Activated CD8-positive, alpha-beta memory T cell treated with anti-CD3 and anti-CD28 coated beads, Interleukin-2, amount 50 U/mL, for 4 hours (primary cell): ENCODE results near the gene RNPS1.

Source experiments
- DNase-seq: peaks from one replicate; pipeline ENCODE4 v3.0.0-alpha.2; 2020

RNPS1 gene, protein sequence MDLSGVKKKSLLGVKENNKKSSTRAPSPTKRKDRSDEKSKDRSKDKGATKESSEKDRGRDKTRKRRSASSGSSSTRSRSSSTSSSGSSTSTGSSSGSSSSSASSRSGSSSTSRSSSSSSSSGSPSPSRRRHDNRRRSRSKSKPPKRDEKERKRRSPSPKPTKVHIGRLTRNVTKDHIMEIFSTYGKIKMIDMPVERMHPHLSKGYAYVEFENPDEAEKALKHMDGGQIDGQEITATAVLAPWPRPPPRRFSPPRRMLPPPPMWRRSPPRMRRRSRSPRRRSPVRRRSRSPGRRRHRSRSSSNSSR

DNA sequence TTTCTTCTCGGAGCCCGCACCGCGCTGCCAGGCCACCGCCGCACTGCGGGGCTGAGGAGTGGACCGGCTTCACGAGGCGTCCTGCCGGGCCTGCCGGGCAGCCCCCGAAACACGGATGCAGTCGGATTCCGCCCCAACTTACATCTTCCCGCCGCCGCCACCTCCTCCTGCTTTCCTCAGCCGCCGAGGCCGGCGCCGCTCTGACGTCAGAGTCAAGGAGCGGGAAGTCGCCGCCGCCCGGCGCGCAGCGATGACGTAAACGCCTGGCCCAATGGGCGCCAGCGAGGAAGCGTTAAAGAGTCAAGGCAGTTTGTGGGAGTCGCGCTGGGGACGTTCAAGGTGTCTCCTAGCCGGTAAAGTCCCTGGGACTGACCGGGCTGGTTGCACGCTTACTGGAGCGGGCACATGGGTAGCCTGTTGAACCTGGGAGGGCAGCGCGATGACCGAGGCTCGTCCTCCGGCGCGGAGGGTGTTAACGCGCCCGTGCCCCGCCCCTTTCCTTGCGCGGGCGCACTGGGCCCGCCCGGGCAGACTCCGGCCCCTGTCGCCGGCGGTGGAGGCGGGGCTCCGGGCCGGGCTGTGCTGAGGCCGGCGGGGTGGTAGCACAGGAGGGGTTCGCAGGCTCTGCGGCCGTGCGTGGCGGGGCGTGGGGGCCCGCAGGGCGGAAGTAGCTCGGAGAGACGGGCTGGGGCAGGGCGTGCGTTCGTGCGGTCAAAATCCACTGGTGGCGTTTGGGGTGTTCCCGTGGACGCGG is at the start of gene RNPS1:
Gene RNPS1, minus strand, starts transcription at position 214 of the 754 bp plus-strand sequence. CDS start 3,483 bp downstream, outside the sequence.
- peak; percentile 98 for DNase-seq

- no peak for DNase-seq
Measured at GRCh38 chr16:2317231-2318020, 49.5 kb upstream of the RNPS1 start.

GRCh38 chr16:2308089-2308962 is 40.4 kb upstream of the RNPS1 start:
- no peak for DNase-seq

- no peak for DNase-seq
Measured at GRCh38 chr16:2299915-2300192, 31.9 kb upstream of the RNPS1 start.

DNA sequence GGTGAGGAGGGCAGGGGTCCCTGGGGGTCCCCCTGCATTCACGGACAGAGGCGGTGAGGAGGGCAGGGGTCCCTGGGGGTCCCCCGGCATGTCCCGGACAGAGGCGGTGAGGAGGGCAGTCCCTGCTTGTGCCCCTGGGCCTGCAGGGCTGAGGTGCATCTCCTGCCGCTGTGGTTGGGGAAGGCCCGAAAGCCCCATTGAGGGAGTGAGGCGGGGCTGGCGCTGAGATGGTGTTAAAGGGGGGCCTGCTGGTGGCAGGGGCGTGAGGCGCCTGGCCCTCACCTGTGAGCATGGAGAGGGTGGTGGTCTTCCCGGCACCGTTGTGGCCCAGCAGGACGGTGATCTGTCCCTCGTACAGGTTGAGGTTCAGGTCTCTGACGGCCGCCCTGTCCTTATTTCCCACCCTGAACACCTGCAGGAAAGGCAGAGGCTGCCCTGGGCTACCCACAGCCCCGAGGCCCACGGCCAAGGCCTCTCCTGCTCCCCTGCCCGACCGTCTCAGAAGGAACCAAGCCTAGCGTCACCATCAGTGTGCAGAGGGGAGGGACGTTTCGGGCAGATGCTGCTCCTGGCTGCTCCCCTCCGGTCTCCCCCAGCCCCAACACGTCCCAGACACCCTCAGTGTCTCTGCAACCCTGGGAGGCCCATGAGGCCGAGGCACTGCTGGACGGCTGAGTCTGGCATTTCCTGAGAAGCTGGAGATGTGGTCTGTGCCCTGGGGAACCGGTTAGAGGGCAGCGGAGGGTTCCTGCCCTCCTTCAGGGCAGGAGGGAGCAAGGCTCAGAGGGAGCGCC is 31.4 kb upstream of the RNPS1 start:
- DNase-seq = no peak

DNA sequence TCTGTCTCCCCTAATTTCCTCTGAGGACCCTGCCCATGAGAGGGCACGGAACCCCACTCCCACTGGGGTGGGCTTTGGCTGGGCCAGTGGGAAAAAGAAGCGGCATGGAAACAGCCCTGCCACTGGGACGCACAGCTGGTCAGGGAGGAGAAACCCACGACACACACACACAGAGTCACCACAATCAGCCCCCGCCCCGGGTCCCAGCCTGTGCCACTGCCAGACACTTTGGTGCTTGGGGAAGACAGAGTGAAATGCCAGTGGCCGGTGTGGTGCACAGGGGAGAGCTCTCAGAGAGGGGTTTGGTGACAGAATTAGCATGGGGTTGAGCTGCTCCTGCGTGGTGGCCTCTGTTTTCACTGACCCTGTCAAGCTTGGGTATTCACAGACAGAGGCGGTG is 30.7 kb upstream of the RNPS1 start:
- DNase-seq = no peak

- DNase-seq = no peak
Measured at GRCh38 chr16:2297506-2297860, 29.6 kb upstream of the RNPS1 start.

DNA sequence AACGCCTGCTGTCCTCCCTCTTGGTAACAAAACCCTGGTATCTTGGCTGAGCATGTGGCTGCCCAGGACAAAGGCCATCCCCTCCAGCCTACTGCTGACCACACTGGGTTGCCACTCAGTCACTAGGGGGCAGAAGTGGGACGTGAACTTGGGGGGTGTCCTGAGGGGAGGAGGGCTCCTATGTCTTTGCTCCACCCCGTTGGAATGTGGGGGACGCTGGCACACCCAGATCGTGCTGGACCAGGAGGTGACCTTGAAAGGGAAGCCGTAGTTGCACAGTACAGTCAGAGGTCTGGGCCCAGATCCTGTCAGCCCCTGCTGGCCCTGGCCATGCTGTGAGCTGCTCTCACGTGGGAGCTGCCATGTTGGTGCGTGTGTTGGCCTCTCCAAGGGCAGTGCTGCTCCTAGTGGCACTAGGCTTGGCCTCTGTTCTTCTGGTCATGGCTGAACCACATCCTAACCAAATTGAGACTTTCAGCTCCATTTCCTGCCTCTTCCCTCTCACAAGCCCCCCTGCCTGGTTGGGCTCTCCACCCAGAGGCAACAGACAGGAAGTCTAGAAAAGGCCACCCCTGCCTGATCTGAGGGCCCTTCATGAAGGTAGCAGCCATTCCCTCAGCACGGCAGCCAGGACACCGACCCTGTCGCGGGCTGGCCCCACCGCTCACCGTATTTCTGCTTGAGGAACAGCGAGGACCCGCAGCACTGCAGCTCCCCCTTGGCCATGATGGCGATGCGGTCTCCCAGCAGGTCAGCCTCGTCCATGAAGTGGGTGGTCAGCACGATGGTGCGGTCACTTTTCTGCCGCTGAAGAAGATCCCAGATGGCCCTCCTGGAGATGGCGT is 29.0 kb upstream of the RNPS1 start:
- DNase-seq = no peak

DNA sequence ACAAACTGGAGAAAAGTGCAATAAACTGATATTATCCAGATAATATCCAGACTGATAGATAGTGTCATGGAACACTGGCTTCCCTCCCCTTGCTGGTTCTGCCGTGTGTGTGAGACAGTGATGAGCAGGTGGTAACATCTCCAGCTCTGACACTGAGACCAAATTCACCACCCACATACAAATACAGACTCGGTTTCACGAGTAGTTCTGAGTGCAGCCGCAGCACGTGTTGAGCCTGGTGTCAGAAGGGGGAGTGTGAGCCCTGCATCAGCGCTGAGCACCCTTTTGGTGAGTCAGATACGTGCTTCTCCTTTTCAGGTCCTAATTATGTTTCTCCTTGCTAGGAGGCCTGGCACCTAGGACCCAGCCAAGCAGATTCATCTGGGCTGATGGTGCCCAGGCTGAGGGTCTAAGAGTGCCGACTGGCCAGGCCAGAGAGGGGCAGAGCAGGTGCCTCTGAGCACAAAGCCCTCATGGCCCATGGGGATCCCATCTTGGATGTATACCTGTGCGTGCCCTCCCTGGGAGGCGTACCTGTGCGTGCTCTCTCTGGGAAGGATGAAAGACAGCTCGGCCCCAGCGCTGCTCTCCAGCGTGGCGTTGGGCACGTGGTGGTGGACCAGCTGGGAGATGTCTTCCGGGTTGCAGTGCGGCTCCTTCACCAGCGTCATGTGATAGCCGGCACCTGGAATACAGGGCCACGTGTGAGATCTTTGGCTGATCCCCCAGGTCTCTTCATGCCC is 27.3 kb upstream of the RNPS1 start:
- DNase-seq = no peak

DNA sequence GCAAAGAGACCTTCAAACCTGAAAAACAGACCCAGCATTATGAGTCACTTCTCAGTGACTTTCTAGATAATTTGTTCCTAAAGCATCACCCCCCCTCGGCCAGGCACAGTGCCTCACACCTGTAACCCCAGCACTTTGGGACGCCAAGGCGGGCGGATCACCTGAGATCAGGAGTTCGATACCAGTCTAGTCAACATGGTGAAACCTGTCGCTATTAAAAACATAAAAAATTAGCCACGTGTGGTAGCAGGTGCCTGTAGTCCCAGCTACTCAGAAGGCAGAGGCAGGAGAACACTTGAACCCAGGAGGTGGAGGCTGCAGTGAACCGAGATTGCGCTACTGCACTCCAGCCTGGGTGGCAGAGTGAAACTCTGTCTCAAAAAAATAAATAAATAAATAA is 24.3 kb upstream of the RNPS1 start:
- no peak for DNase-seq

DNA sequence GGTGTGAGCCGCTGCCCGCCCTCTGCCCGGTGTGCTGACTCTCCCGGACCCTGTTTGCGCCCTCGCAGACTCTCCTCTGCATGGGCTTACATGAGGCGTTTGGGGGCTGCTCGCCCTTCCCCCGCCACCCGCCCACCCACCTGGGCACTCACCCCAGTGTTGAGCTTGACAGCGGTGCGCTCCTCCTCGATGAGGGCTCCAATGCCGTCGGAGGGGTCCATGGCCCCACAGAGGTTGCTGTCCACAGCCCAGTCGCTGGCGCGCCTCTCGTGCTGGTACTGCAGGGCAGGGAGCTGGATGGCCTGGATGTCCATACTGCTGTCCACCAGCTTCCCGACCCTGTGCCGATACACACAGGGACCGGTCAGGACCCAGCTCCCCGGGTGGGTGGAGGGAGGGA is 21.4 kb upstream of the RNPS1 start:
- DNase-seq = no peak

DNA sequence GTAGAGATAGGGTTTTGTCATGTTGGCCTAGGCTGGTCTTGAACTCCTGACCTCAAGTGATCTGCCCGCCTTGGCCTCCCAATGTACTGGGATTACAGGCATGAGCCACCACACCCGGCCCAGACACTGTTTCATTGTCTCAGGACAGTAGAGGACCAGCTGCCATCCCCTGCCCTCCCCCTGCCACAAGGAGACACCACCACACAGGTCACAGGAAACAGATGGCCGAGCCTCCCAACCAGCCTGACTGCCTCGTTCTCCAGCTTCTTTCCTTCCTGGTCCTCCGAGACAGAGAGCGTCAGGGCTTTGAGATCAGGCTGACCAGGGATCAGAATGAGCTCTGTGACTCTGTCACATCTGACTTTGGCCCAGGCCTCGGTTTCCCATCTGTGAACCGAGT is 20.8 kb upstream of the RNPS1 start:
- no peak for DNase-seq

DNA sequence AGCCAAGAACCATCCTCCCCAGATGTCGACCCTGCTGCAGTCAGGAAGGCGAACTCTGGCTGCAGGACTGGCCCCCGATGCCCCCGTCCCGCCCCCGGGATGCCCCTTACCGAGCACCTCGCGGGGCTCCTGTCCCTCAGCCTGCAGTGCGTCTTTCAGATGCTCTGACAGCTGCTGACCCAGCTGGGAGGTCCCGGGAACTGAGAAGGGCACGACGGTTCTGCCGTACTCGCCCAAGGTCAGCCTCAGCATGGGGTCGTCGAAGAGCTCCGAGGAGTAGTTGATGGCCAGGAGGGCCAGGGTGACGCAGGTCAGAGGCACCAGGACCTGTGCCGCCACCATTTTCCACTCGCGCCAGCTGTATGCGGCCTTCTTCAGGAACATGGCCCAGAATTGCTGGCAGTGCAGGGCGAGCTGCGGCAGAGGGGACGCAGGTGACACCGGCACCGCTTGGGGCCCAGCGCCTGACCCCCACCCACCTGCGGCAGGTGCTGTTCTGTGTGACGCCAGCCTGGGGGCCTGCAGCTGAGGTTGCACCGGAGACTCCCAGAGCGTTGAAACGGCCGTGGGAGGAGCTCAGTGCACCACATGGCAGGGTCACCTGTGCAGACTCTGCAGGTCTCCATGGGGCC is 20.1 kb upstream of the RNPS1 start:
- no peak for DNase-seq

DNA sequence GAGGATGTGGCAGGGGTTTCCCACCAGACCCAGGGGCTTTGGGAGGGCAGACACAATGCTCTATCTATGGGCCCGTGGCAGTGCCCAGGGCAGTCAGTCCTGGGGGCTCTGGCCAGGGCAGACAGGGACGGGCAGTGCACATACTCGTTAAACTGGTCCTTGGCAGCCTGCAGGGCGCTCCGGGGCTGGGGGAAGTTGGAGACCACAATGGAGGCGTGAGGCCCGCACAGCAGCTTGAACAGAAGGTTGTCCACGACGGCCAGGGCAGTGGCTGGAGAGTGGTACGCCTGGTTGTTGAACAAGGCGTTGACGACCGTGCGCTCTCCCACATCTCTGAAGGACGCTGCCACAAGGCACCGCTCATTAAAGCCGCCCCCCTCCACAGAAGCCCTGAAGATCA is 18.6 kb upstream of the RNPS1 start:
- DNase-seq = no peak

DNA sequence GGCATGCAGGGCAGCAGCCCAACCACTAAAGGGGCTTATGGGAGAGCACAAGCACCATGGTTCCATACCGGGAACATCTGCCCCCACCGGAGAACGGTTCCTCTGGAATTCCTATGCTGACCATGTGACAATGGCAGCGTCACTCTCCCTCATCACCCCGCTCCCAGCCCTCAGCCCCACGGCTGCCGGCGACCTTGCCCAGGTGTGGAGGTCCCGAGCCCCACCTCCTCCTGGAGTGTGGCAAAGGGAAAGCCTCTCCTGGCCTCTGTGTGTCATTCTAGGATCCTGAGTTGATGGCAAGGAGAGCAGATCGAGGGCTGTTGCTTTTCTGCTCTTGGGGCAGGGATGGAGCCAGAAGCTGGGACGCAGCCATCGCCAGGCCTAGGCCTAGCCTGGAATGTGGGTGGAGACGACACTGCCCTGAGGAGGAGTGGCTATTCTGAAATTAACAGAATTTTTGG is 17.8 kb upstream of the RNPS1 start:
- no peak for DNase-seq

GRCh38 chr16:2284797-2285576 is 17.1 kb upstream of the RNPS1 start:
- no peak for DNase-seq

DNA sequence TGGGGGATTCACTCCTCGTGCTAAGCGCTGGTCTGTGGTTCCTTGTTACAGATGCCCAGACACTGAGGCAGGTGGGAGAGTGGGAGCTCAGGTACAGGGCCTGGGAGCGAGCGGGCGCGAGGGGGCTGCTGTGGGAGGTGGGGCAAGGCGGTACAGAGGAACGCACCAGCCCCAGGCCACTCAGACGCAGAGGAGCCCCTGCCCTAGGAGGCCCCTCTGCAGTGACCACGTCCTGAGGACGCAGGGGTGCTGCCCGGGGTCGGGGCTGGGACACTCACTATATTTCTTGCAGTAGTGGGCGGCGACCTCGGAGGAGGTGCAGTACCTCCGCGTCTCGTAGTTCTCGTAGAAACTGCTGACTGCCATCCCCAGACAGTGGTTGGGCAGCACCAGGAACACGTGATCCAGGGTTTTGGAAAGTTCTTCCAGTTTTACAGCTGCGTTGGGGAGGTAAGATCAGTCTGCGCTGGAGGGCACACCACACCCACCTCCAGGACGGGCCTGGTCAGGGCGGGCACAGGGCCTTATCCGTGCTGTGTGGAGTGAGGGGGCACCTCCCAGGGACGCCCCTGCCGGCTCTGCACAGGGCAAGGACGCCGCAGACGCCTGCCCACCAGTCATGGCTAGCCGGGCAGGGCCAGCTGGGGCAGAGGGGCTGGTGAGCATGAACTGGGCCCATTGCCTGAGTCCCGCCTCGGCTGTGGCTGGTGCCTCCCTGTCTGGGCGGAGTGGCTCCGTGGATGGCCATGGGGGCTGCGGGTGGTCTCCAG is 16.3 kb upstream of the RNPS1 start:
- no peak for DNase-seq

GRCh38 chr16:2282866-2283555 is 15.1 kb upstream of the RNPS1 start:
- DNase-seq = no peak
